GM23248 (cell line): ENCODE data around the gene ESYT2.

ENCODE experiments used
- EZH2 ChIP-seq: fragments of 200-600 bp; sonication (generic); IDR thresholded peaks from 2 replicates; pipeline ENCODE4 v1.6.1; 2018; ENCODE audit warnings: antibody characterized with exemption, mild to moderate bottlenecking; ENCODE audit not compliant: insufficient read depth, poor library complexity, severe bottlenecking
- EZH2phosphoT487 ChIP-seq: fragments of 200-600 bp; sonication (generic); IDR thresholded peaks from 2 replicates; pipeline ENCODE4 v1.6.1; 2018; ENCODE audit warnings: antibody characterized with exemption, moderate library complexity, mild to moderate bottlenecking, low read depth; ENCODE audit not compliant: insufficient read depth

GRCh38 chr7:158784270-158784669 lies 45.0 kb downstream of the ESYT2 start:
- no peak for TF ChIP-seq EZH2
- no peak for TF ChIP-seq EZH2phosphoT487
